GM18517 (cell line): Measurements from ENCODE around the gene CLSTN1.

Experiments used
- ATAC-seq: cut with Tn5 transposase; IDR thresholded peaks from one replicate; pipeline ENCODE4 v1.9.1; 2021; ENCODE audit warnings: mild to moderate bottlenecking, moderate library complexity; ENCODE audit not compliant: unreplicated experiment

The CLSTN1 gene

DNA sequence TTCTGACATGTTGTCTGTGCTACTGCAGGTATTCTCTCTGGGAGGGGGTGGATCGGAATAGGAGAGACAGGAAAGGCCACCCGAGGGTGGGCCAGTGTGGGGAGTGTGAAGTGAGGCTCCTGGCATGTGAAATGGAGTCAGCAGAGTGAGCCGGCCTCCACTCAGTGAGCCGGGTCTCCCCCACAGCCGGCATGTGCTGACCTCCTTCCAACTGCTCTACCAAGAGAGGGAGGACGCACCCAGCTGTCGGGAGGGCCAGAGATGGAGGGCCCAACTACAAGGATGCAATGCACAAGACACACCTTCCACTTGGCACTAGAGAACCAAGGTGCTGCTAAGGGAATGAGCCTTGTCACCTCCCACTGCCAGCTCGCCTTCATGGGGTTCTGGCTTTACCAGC lies 28.2 kb upstream of the CLSTN1 start:
- ATAC-seq, result no peak

GRCh38 chr1:9850442-9851162 lies 26.8 kb upstream of the CLSTN1 start:
- no peak for ATAC-seq

- no peak for ATAC-seq
Measured at GRCh38 chr1:9849691-9850441, 26.1 kb upstream of the CLSTN1 start.

- no peak for ATAC-seq
Measured at GRCh38 chr1:9848022-9848421, 24.3 kb upstream of the CLSTN1 start.

GRCh38 chr1:9847269-9847668 lies 23.5 kb upstream of the CLSTN1 start:
- ATAC-seq, result no peak

- ATAC-seq, result no peak
Measured at GRCh38 chr1:9846611-9847171, 22.9 kb upstream of the CLSTN1 start.

GRCh38 chr1:9845914-9846313 lies 22.1 kb upstream of the CLSTN1 start:
- ATAC-seq, result no peak

- no peak for ATAC-seq
Measured at GRCh38 chr1:9844756-9845155, 21.0 kb upstream of the CLSTN1 start.

GRCh38 chr1:9844106-9844505 lies 20.3 kb upstream of the CLSTN1 start:
- no peak for ATAC-seq

DNA sequence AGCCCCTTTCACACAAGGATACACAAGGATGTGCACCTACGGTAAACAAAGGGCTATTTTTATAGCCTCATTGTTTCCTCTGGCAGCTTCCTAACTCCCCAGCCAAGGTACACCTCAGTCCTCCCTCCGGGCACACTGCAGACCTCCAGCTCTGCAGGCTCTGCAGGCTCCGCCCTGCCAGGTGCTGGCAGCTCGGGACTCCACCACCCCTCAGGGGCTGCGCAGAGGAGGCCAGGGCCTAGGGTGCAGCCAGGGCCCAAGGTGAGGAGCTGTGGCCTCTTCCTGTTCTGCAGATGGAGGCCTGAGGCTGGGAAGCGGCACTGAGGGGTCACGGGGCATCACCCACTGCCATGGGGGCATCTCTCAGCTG lies 19.8 kb upstream of the CLSTN1 start:
- ATAC-seq, result no peak

GRCh38 chr1:9842781-9843575 lies 19.2 kb upstream of the CLSTN1 start:
- no peak for ATAC-seq

- ATAC-seq, result no peak
Measured at GRCh38 chr1:9842073-9842711, 18.4 kb upstream of the CLSTN1 start.

GRCh38 chr1:9841460-9841859 lies 17.7 kb upstream of the CLSTN1 start:
- no peak for ATAC-seq

- ATAC-seq, result no peak
Measured at GRCh38 chr1:9840176-9840575, 16.4 kb upstream of the CLSTN1 start.

DNA sequence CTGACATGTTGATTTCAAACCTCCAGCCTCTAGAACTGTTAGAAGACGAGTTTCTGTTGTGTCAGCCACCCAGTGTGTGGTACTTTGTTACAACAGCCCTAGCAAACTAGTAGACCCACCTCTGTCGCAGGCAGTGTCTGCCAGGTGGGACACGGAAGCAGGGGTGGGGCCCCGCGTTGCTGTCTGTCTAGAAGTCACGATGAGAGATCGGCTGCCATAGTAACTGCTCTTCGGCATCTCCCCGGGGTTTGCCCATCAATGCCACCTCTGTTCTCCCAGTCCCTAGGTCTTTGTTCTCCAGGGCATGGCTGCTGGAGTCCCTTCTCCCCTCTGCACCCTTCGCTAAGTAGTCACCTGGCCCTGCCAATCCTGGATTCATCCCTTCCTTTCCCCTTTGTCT lies 15.2 kb upstream of the CLSTN1 start:
- no peak for ATAC-seq

DNA sequence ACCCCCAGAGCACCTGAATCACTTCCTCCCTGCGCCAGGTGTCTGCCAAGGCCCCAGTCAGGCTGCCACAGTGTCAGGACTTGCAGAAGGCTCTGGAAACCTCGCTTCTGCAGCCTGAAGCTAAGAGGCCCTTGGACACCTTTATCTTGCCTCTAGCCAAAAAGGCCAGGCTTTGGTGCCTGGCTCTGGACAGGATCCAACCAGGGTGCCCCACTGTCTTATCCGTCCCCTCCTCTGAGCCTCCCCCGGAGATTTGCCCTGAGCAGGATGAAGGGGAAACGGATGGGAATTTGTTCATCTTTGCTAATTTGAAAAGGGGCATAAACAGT lies 12.8 kb upstream of the CLSTN1 start:
- no peak for ATAC-seq

GRCh38 chr1:9835758-9836631 lies 12.2 kb upstream of the CLSTN1 start:
- no peak for ATAC-seq

DNA sequence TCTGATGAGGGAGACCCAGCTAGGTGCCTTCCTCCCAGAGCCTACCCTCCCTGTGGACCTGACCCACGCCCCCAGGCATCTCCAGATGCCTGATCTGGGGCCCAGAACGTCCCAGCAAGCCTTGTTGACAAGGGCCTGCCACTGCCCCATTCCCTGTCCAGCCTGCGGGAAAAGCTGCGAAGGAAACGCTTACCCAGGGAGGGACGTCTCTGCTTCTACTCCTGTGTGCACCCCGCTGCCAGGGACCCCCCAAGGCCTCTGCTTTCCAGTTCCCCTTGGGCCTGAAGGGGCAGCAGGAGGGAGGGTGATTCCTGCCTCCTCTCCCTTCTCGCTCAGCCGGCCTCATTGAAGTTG lies 11.6 kb upstream of the CLSTN1 start:
- ATAC-seq, result no peak

DNA sequence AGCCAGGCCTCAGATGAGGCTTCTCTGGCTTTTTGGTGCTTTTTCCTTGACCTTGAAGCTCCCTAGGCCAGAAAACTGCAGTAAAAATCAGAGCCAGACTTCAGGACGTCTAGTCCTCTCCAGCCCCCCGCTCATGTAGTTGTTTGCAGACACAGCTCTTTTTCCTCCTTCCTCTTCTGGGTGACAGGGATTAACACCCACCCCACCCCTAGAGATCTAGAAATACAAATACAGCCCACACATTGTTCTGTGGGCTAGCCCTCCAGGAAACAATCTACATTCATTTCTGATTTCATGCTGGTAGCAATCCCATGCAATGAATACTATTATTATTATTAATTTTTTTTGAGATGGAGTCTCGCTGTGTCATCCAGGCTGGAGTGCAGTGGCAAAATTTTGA lies 9.9 kb upstream of the CLSTN1 start:
- no peak for ATAC-seq

- ATAC-seq, result no peak
Measured at GRCh38 chr1:9827558-9828185, 3.9 kb upstream of the CLSTN1 start.
